Stomach (tissue), 4 donors: Measurements from ENCODE around the gene SSUH2.
"Not testable (repeated sequence)": the region's sequence is repeated elsewhere in the genome, so short reads cannot be mapped to it uniquely, and the experiment has no call there.

ENCODE experiments used
- POLR2A ChIP-seq, 4 donors: fragments of 450-650 bp; IDR thresholded peaks; one replicate each; pipeline ENCODE4 v1.6.1; 2016; ENCODE audit warnings: antibody characterized with exemption in 4 of 4, control low read depth in 2 of 4, mild to moderate bottlenecking in 1 of 4, moderate library complexity in 1 of 4
- TF ChIP-seq, protein P1 (sequence below), 7 experiments: fragments of 450-650 bp in 4 of 7; fragments of 200-600 bp in 3 of 7; sonication (generic) in 3 of 7; IDR thresholded peaks; one replicate each; pipeline ENCODE4 v1.5.1; 2016 to 2019; ENCODE audit warnings: antibody characterized with exemption in 7 of 7, control low read depth in 2 of 7, mild to moderate bottlenecking in 1 of 7

DNA sequence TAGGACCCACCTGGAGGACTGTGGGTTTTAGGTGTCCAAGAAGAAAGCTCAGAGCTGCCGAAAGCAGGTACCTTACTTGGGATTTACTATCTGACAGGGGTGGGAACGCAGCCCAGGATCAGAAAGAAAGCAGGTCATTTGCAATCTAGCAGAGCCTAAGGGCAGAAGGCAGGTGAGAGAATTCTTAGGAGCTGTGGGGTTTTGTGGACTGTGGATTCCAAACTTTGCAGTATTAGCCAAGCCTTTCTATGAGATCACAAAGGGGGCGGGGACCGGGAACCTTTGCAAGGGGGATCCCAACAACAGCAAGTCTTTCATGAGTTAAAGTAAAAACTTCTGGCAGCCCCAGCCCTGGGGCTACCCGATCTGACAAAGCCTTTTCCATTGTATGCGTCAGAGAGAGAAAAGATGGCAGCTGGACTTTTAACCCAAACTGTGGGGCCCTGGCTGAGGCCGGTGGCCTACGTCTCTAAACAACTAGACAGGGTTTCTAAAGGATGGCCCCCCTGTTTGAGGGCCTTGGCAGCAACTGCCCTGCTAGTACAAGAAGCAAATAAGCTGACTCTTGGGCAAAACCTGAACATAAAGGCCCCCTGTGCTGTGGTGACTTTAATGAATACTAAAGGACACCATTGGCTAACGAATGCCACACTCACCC, 37.4 kb upstream of the SSUH2 start:
- TF ChIP-seq, protein P1, sequence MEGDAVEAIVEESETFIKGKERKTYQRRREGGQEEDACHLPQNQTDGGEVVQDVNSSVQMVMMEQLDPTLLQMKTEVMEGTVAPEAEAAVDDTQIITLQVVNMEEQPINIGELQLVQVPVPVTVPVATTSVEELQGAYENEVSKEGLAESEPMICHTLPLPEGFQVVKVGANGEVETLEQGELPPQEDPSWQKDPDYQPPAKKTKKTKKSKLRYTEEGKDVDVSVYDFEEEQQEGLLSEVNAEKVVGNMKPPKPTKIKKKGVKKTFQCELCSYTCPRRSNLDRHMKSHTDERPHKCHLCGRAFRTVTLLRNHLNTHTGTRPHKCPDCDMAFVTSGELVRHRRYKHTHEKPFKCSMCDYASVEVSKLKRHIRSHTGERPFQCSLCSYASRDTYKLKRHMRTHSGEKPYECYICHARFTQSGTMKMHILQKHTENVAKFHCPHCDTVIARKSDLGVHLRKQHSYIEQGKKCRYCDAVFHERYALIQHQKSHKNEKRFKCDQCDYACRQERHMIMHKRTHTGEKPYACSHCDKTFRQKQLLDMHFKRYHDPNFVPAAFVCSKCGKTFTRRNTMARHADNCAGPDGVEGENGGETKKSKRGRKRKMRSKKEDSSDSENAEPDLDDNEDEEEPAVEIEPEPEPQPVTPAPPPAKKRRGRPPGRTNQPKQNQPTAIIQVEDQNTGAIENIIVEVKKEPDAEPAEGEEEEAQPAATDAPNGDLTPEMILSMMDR (IDR thresholded peaks at IDR 0.05) = not testable (repeated sequence)
- not testable (repeated sequence) for TF ChIP-seq POLR2A (IDR thresholded peaks at IDR 0.05)
